Spleen (tissue), 7 donors: ENCODE measurements around the gene CCDC102A.

ENCODE experiments used
- POLR2A ChIP-seq, 3 donors: fragments of 450-650 bp; IDR thresholded peaks; one replicate each; pipeline ENCODE4 v1.5.1; 2017; ENCODE audit warnings: antibody characterized with exemption in 3 of 3, mild to moderate bottlenecking in 1 of 3
- POLR2AphosphoS5 ChIP-seq, 3 donors: sonication (generic); formaldehyde crosslinking; IDR thresholded peaks; one replicate each; pipeline ENCODE4 v1.5.1; 2017; ENCODE audit warnings: antibody characterized with exemption in 3 of 3
- TF ChIP-seq, protein P1 (sequence below), 11 experiments: fragments of 200-600 bp in 7 of 11; fragments of 450-650 bp in 4 of 11; sonication (generic) in 4 of 11; IDR thresholded peaks in 8 of 11; conservative IDR thresholded peaks in 3 of 11; 1 replicate in 7 of 11; 2 replicates in 4 of 11; pipeline versions ENCODE4 v1.4.0 to v1.8.0; 2016 to 2021; ENCODE audit warnings: antibody characterized with exemption in 11 of 11, inconsistent platforms in 4 of 11, mild to moderate bottlenecking in 1 of 11
- donor health status: DM: no; HTN: no; CAD: no; lungs with moderate emphysema.
- donor health status: DM: no; HTN: no; CAD: no.
- donor health status: DM: no; HTN: no; CAD: no.

DNA sequence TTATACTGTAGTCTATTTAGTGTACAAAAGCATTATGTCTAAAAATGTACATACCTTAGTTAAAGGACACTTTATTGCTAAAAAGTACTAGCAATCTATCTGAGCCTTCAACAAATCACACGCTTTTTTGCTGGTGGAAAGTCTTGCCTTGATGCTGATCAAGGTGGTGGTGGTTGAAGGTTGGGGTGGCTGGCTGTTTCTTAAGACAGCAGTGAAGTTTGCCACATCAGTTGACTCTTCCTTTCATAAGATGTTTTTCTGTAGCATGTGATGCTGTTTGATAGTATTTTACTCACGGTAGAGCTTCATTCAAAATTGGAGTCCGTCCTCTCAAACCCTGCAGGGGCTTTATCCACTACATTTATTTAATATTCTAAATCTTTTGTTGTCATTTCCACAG lies 14.7 kb upstream of the CCDC102A start:
- TF ChIP-seq POLR2A (IDR thresholded peaks at IDR 0.05) (no peak), POLR2AphosphoS5 (IDR thresholded peaks at IDR 0.05) (no peak)
- TF ChIP-seq, protein P1, sequence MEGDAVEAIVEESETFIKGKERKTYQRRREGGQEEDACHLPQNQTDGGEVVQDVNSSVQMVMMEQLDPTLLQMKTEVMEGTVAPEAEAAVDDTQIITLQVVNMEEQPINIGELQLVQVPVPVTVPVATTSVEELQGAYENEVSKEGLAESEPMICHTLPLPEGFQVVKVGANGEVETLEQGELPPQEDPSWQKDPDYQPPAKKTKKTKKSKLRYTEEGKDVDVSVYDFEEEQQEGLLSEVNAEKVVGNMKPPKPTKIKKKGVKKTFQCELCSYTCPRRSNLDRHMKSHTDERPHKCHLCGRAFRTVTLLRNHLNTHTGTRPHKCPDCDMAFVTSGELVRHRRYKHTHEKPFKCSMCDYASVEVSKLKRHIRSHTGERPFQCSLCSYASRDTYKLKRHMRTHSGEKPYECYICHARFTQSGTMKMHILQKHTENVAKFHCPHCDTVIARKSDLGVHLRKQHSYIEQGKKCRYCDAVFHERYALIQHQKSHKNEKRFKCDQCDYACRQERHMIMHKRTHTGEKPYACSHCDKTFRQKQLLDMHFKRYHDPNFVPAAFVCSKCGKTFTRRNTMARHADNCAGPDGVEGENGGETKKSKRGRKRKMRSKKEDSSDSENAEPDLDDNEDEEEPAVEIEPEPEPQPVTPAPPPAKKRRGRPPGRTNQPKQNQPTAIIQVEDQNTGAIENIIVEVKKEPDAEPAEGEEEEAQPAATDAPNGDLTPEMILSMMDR (IDR thresholded peaks at IDR 0.05 in 8 of 11, conservative IDR thresholded peaks at IDR 0.05 in 3 of 11): no peak
